ENCODE results near the gene ACTG1. TPM values are rescaled to one million over a fixed set of nuclear protein-coding genes. Genes with fewer than 3 reads are reported as not detected.
A peak's percentile ranks its signal among the peaks of the same experiment; 100 is the strongest.

Gene ACTG1
- total and polyA plus RNA-seq, 2 of the 4 experiments (the other 2 are of a cell fraction), result 10,907 to 15,732 TPM

DNA sequence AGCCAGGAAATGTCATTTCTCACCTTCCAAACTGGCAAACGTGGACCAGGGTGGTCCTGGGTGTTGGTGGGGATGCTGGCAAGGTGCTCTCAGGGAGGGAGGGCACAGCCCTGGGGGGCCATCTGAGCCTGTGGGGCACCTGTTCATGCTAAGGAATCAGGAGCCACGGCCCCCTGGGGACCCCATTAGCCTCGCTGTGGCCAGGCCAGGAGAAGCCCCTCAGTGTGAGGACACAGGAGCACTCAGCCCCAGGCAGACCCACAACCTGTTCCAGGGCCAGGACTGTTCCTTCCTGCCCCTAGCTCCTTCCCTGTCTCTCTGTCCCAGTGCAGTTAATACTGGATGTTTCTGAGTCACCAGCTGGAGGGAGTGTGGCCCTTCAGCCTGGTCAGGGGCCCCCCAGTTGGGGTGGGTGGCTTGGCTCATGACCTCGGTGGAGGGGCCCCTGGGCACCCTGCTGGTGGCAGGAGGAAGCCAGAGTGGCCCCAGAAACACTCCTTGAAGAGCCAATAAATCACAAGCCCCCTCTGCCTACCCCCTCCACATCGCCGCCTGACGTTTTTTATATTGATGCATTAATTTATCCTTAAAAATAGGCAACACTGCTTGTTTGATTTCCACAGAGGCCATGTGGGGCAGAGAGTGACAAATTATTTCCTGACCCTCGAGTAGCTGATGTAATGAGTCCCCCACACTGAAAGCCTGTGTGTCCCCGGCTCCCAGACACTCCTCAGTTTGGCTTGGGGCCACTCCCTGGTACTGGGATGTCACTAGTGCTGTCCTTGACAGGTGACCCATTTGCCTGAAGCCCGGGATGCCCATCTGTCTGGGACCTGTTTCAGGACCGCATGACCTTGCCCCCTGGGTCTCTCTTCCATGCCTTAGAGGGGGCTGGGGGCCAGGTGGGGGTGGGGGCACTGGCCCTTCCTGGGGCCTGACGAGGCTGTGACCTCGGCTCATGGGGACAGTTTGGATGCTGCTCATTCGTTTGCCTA, 22.3 kb downstream of the ACTG1 start:
- BruUV-seq (replicated peaks), result no TSS peak
- Histone ChIP-seq H3K27ac (ENCODE audit: insufficient read depth, low read length) (no peak overlapping the region), H3K23ac (ENCODE audit: low read depth, low read length) (no peak overlapping the region), H2BK5ac (ENCODE audit: low read depth, low read length, poor library complexity, severe bottlenecking) (no peak overlapping the region), H2AK5ac (ENCODE audit: low read depth, low read length) (no peak overlapping the region; the same call in 1 of the 2 replicates), H3K56ac (ENCODE audit: extremely low read depth, insufficient read depth, low read length) (no peak overlapping the region), H4K8ac (ENCODE audit: low read depth in 2 of 2, low read length in 2 of 2) (no peak overlapping the region), H3K27me3 (ENCODE audit: control insufficient read depth, insufficient read depth, low read length) (peaks cover 18% of the 10 kb centered on the region; the same call in 1 of the 2 replicates), H3K9me3 (ENCODE audit: control insufficient read depth, insufficient read depth, low read length) (no peaks in the 10 kb centered on the region), H3K4me1 (ENCODE audit: control insufficient read depth, insufficient read depth, low read length) (peaks cover 4% of the 10 kb centered on the region; the same call in 1 of the 2 replicates), H2AK9ac (replicated peaks; ENCODE audit: low read depth, low read length, poor library complexity) (peak overlapping the region; percentile 23), H2BK15ac (ENCODE audit: low read depth, low read length) (no peak overlapping the region), H4K20me1 (ENCODE audit: insufficient read depth, low read length) (no peaks in the 10 kb centered on the region), H3K79me1 (ENCODE audit: low read depth in 1 of 2, low read length in 2 of 2) (peaks cover 2 to 3% of the 10 kb centered on the region in 2 experiments; a peak in 2 of 4 replicates), H3K9me1 (ENCODE audit: insufficient read depth, low read length) (peaks cover 2% of the 10 kb centered on the region), H3K4ac (ENCODE audit: low read depth, low read length) (no peak overlapping the region), H3K4me2 (ENCODE audit: low read depth, low read length) (no peak overlapping the region), H3K18ac (ENCODE audit: low read depth, low read length) (no peak overlapping the region), H3K14ac (replicated peaks; ENCODE audit: low read depth, low read length) (no peak overlapping the region), H3K36me3 (ENCODE audit: control insufficient read depth, insufficient read depth, low read length) (no peaks in the 10 kb centered on the region), H4K5ac (ENCODE audit: low read depth, low read length) (no peak overlapping the region), H2BK20ac (ENCODE audit: low read depth, low read length) (no peak overlapping the region), H3K4me3 (ENCODE audit: insufficient read depth, low read depth, low read length) (no peak overlapping the region), H3K9ac (ENCODE audit: low read depth, low read length) (no peak overlapping the region), H2AFZ (replicated peaks; ENCODE audit: low read length, poor library complexity) (no peak overlapping the region), H2BK120ac (ENCODE audit: low read depth, low read length) (no peak overlapping the region), H4K91ac (ENCODE audit: insufficient read depth, low read depth, low read length) (no peak overlapping the region)
- intact Hi-C loops (cut with micrococcal nuclease), result no loop called here
- WGBS, 2 experiments (ENCODE audit: extremely low coverage in 2 of 2, insufficient read length in 1 of 2), result 46% methylated on average over 5 of the region's 14 CpGs; no CpG with 5 or more reads in 1 of the 2 experiments
- in situ Hi-C loops (cut with MboI; ENCODE audit: low sequenced_read_pairs), result no loop called here
- POLR2A ChIA-PET (ENCODE audit: unreplicated experiment), result interaction anchor here (1.2 kb wide), 1 partner anchor 22 kb away, joined by 4 read pairs; the partner anchor contains the start of gene ACTG1
- CTCF ChIA-PET, result no interaction called here
- no peak for ATAC-seq (ENCODE audit: low read depth)
- TF ChIP-seq RFX5 (IDR thresholded peaks at IDR 0.05; ENCODE audit: low read depth, low read length), result no peak
- TF ChIP-seq, protein P1, sequence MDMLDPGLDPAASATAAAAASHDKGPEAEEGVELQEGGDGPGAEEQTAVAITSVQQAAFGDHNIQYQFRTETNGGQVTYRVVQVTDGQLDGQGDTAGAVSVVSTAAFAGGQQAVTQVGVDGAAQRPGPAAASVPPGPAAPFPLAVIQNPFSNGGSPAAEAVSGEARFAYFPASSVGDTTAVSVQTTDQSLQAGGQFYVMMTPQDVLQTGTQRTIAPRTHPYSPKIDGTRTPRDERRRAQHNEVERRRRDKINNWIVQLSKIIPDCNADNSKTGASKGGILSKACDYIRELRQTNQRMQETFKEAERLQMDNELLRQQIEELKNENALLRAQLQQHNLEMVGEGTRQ (IDR thresholded peaks at IDR 0.05; ENCODE audit: low read depth, low read length), result no peak
- TF ChIP-seq RCOR1 (IDR thresholded peaks at IDR 0.05; ENCODE audit: insufficient replicate concordance, low read length), result no peak
- no peak for TF ChIP-seq CHD1 (IDR thresholded peaks at IDR 0.05; ENCODE audit: low read depth, low read length)
- TF ChIP-seq FOS (IDR thresholded peaks at IDR 0.05; ENCODE audit: low read depth, low read length), result no peak
- TF ChIP-seq MXI1 (IDR thresholded peaks at IDR 0.05; ENCODE audit: borderline replicate concordance, low read depth, low read length), result no peak
- TF ChIP-seq BHLHE40 (IDR thresholded peaks at IDR 0.05; ENCODE audit: low read depth, low read length), result no peak
- no peak for TF ChIP-seq CEBPB (IDR thresholded peaks at IDR 0.05; ENCODE audit: low read depth, low read length)
- no peak for TF ChIP-seq NFE2L2 (IDR thresholded peaks at IDR 0.05; ENCODE audit: low read depth, low read length)
- no peak for TF ChIP-seq MAFK (IDR thresholded peaks at IDR 0.05; ENCODE audit: low read depth, low read length)
- dilution Hi-C loops (cut with HindIII; ENCODE audit: low sequenced_read_pairs, unreplicated experiment), result no loop called here
- no peak for DNase-seq
